Mesothelial cell of epicardium (in vitro differentiated cells): ENCODE data around the gene EML6. TPM values are rescaled to one million over a fixed set of nuclear protein-coding genes. Genes with fewer than 3 reads are reported as not detected.

Experiments used
- DNase-seq, 2 experiments: peaks; one replicate each; pipeline ENCODE4 v3.0.0; 2021; ENCODE audit warnings: low spot score in 2 of 2; ENCODE audit not compliant: unreplicated experiment in 2 of 2
- H3K27ac Mint-ChIP-seq: 2 replicates; pipeline ENCODE4 v1.8.0; 2021; ENCODE audit warnings: mixed read lengths
- H3K27me3 Mint-ChIP-seq: 2 replicates; pipeline ENCODE4 v1.8.0; 2021; ENCODE audit warnings: low read depth, mixed read lengths
- H3K36me3 Mint-ChIP-seq: 2 replicates; pipeline ENCODE4 v1.8.0; 2021; ENCODE audit warnings: mixed read lengths
- H3K4me1 Mint-ChIP-seq: 2 replicates; pipeline ENCODE4 v1.8.0; 2021; ENCODE audit warnings: mixed read lengths
- H3K4me3 Mint-ChIP-seq: 2 replicates; pipeline ENCODE4 v1.8.0; 2021; ENCODE audit warnings: mild to moderate bottlenecking, moderate library complexity, mixed read lengths
- H3K9me3 Mint-ChIP-seq: 2 replicates; pipeline ENCODE4 v1.8.0; 2021; ENCODE audit warnings: mixed read lengths
- CTCF ChIP-seq: fragments of 200-600 bp; sonication (generic); IDR thresholded peaks from one replicate; pipeline ENCODE4 v1.5.0; 2021; ENCODE audit warnings: antibody characterized with exemption; ENCODE audit not compliant: unreplicated experiment
- total RNA-seq: library from RNA; stranded (reverse); gene quantifications from 3 replicates; pipeline ENCODE4 v1.2.1, GENCODE V29; 2021

The EML6 gene
- total RNA-seq, 1 donor from 2014 or later: 2.3 TPM

- Mint-ChIP-seq H3K9me3 (no peaks in the 10 kb centered on the region), H3K4me1 (no peaks in the 10 kb centered on the region), H3K27ac (no peak overlapping the region), H3K36me3 (no peaks in the 10 kb centered on the region), H3K4me3 (no peak overlapping the region), H3K27me3 (no peaks in the 10 kb centered on the region)
- no peak for DNase-seq
- no peak for TF ChIP-seq CTCF
Observed at GRCh38 chr2:54845514-54845913, 122.1 kb downstream of the EML6 start.

- Mint-ChIP-seq H3K36me3 (no peaks in the 10 kb centered on the region), H3K4me1 (no peaks in the 10 kb centered on the region), H3K27ac (no peak overlapping the region), H3K9me3 (no peaks in the 10 kb centered on the region), H3K4me3 (no peak overlapping the region), H3K27me3 (no peaks in the 10 kb centered on the region)
- TF ChIP-seq CTCF: no peak
- no peak for DNase-seq
Observed at GRCh38 chr2:54850171-54851122, 127.0 kb downstream of the EML6 start.

DNA sequence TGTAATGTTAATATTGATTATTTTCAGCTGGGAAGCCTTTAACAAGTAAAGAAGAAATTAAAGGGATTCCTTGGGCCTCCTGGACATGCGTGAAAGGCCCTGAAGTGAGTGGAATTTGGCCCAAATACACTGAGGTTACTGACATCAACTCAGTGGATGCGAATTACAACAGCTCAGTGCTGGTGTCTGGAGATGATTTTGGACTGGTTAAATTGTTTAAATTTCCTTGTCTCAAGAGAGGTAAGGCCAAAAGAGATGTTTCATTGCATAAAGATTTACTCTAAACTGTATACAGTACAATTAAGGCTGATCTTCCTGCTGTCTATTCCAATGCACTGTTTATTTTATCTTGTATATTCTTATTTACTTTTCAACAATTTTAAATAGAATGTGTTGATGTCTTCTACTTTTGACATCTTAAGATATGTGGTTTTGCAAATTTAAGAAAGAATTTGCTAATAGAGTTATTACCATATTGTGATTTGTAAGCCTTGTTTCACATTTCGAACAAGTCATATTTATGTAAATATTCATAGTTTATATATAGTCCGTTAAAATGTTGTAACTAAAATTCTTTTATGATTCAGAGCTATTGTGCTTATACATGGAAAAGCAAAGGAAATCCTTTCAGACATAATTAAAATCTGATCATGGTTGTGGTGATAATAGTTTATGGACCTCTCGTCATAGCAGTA lies 130.3 kb downstream of the EML6 start:
- H3K27me3 Mint-ChIP-seq: no peaks in the 10 kb centered on the region
- no peaks in the 10 kb centered on the region for H3K4me1 Mint-ChIP-seq
- no peak overlapping the region for H3K4me3 Mint-ChIP-seq
- H3K36me3 Mint-ChIP-seq: no peaks in the 10 kb centered on the region
- no peak overlapping the region for H3K27ac Mint-ChIP-seq
- no peak for TF ChIP-seq CTCF
- H3K9me3 Mint-ChIP-seq: no peaks in the 10 kb centered on the region
- DNase-seq: no peak

DNA sequence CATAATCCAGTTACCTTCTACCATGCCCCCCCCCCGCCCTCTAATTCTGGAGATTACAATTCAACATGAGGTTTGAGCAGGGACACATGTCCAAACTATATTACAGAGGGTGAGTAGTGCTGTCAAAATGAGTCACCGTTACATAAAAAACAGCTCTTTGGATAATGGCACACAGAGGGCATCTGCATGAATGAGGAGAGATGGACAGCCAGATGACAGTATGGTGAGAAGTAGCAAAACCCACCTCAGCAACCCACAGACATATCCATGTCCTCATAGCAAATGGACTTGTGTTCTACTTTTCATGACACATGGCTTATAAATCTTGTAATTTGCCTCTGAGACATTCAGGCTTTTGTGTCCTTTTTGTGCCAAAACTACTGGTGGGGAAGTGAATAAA lies 132.0 kb downstream of the EML6 start:
- H3K27me3 Mint-ChIP-seq: no peaks in the 10 kb centered on the region
- no peaks in the 10 kb centered on the region for H3K36me3 Mint-ChIP-seq
- H3K4me3 Mint-ChIP-seq: no peak overlapping the region
- DNase-seq: no peak
- no peaks in the 10 kb centered on the region for H3K9me3 Mint-ChIP-seq
- no peak for TF ChIP-seq CTCF
- H3K27ac Mint-ChIP-seq: no peak overlapping the region
- H3K4me1 Mint-ChIP-seq: peaks cover 5% of the 10 kb centered on the region

GRCh38 chr2:54858021-54858681 lies 134.7 kb downstream of the EML6 start:
- peaks cover 2% of the 10 kb centered on the region for H3K36me3 Mint-ChIP-seq
- no peak overlapping the region for H3K4me3 Mint-ChIP-seq
- H3K27me3 Mint-ChIP-seq: no peaks in the 10 kb centered on the region
- no peak overlapping the region for H3K27ac Mint-ChIP-seq
- H3K4me1 Mint-ChIP-seq: peaks cover 5% of the 10 kb centered on the region
- H3K9me3 Mint-ChIP-seq: peaks cover 5% of the 10 kb centered on the region
- no peak for TF ChIP-seq CTCF
- no peak for DNase-seq
